H1 (cell line): ENCODE results near the gene MIX23. TPM values are rescaled to one million over a fixed set of nuclear protein-coding genes. Genes with fewer than 3 reads are reported as not detected.

Experiments used
- ZNF274 ChIP-seq: IDR thresholded peaks from 2 replicates; pipeline ENCODE4 v1.7.0; 2012; ENCODE audit warnings: low read length, borderline replicate concordance; ENCODE audit errors: extremely low read depth
- polyA plus RNA-seq, 7 experiments: library from polyadenylated mRNA; depleted of rRNA in 3 of 7; stranded (reverse) in 5 of 7; unstranded in 2 of 7; fragments of >200 nt in 5 of 7; fragments of 200-250 nt in 2 of 7; gene quantifications; 1 replicate in 5 of 7; 2 replicates in 1 of 7; 4 replicates in 1 of 7; pipeline versions ENCODE4 v1.2.1 to v1.2.3, GENCODE V29; 2011 to 2013; ENCODE audit warnings: missing spikeins in 2 of 7, mixed read lengths in 2 of 7
- total RNA-seq: library from RNA; stranded (reverse); fragmentation: NEBNext Ultra II Directional; extraction: Animal tissue kit (Norgen Biotek cat#: 25700); gene quantifications from 2 replicates; pipeline ENCODE4 v1.2.1, GENCODE V29; 2021

MIX23 gene
- total and polyA plus RNA-seq, 2 of the 8 experiments (the other 6 are each of a cell fraction or from before 2014, with no cell fraction given): 22.1 to 69.6 TPM

- TF ChIP-seq ZNF274: no peak
Observed at GRCh38 chr3:122427857-122428471, 44.9 kb upstream of the MIX23 start (continued).
